Vagina (tissue), 2 donors: ENCODE measurements around the gene CDR2L. TPM values are rescaled to one million over a fixed set of nuclear protein-coding genes. Genes with fewer than 3 reads are reported as not detected.

Experiments
- DNase-seq, 2 donors: peaks; one replicate each; pipeline ENCODE4 v3.0.0-alpha.2; 2017; ENCODE audit errors: extremely low spot score in 2 of 2
- H3K27ac ChIP-seq: fragments of 200-600 bp; sonication (generic); one replicate; pipeline ENCODE4 v1.5.1; 2019
- H3K27me3 ChIP-seq: fragments of 200-600 bp; sonication (generic); one replicate; pipeline ENCODE4 v1.5.1; 2019
- H3K36me3 ChIP-seq, 2 donors: fragments of 200-600 bp; sonication (generic); one replicate each; pipeline ENCODE4 v1.5.1; 2017 to 2019
- H3K4me1 ChIP-seq: fragments of 200-600 bp; sonication (generic); one replicate; pipeline ENCODE4 v1.5.1; 2019
- H3K4me3 ChIP-seq, 2 donors: fragments of 200-600 bp; sonication (generic); 1 replicate in 1 of 2; 2 replicates in 1 of 2; pipeline ENCODE4 v1.5.1; 2016 to 2019
- H3K9me3 ChIP-seq: fragments of 200-600 bp; sonication (generic); one replicate; pipeline ENCODE4 v1.5.1; 2019
- CTCF ChIP-seq, 3 experiments: fragments of 450-650 bp in 2 of 3; fragments of 200-600 bp in 1 of 3; sonication (generic) in 1 of 3; IDR thresholded peaks; one replicate each; pipeline ENCODE4 v1.5.1; 2017 to 2019; ENCODE audit warnings: antibody characterized with exemption in 3 of 3, mild to moderate bottlenecking in 2 of 3, moderate library complexity in 2 of 3
- POLR2A ChIP-seq, 2 donors: fragments of 450-650 bp; IDR thresholded peaks; one replicate each; pipeline ENCODE4 v1.6.1; 2017; ENCODE audit warnings: antibody characterized with exemption in 2 of 2, mild to moderate bottlenecking in 2 of 2, moderate library complexity in 2 of 2
- POLR2AphosphoS5 ChIP-seq, 2 donors: sonication (generic); formaldehyde crosslinking; IDR thresholded peaks; one replicate each; pipeline ENCODE4 v1.9.0; 2017; ENCODE audit warnings: antibody characterized with exemption in 2 of 2, mild to moderate bottlenecking in 2 of 2, low read depth in 1 of 2; ENCODE audit not compliant: insufficient read depth in 1 of 2
- intact Hi-C: fragments of 100-400 bp; cut with DNase I; formaldehyde crosslinking; loops from one replicate; pipeline ENCODE4 v1.15.1; 2023
- total RNA-seq: library from RNA; depleted of rRNA; stranded (reverse); fragments of >200 nt; gene quantifications from one replicate; pipeline ENCODE4 v1.2.3, GENCODE V29; 2016

CDR2L gene
- total RNA-seq, 1 donor from 2014 or later, result 13.5 TPM

- TF ChIP-seq CTCF (IDR thresholded peaks at IDR 0.05) (no peak), POLR2AphosphoS5 (IDR thresholded peaks at IDR 0.05; ENCODE audit: insufficient read depth in 1 of 2, low read depth in 1 of 2) (no peak), POLR2A (IDR thresholded peaks at IDR 0.05) (no peak)
- no peak for DNase-seq
- Histone ChIP-seq H3K27me3 (no peaks in the 10 kb centered on the region), H3K27ac (peak overlapping the region; percentile 2), H3K9me3 (no peaks in the 10 kb centered on the region), H3K4me1 (peaks cover 48% of the 10 kb centered on the region), H3K36me3 (no peaks in the 10 kb centered on the region), H3K4me3 (no peak overlapping the region)
- intact Hi-C loops, result no loop called here
Observed at GRCh38 chr17:74992223-74992622, 4.8 kb downstream of the CDR2L start.

GRCh38 chr17:74994440-74994839 is 7.0 kb downstream of the CDR2L start:
- intact Hi-C loops, result no loop called here
- TF ChIP-seq POLR2A (IDR thresholded peaks at IDR 0.05) (no peak), CTCF (IDR thresholded peaks at IDR 0.05) (no peak), POLR2AphosphoS5 (IDR thresholded peaks at IDR 0.05; ENCODE audit: insufficient read depth in 1 of 2, low read depth in 1 of 2) (no peak)

GRCh38 chr17:74995847-74996246 is 8.4 kb downstream of the CDR2L start:
- Histone ChIP-seq H3K27ac (no peak overlapping the region), H3K36me3 (peaks cover 0 to 3% of the 10 kb centered on the region in 2 donors), H3K4me1 (peaks cover 33% of the 10 kb centered on the region), H3K9me3 (no peaks in the 10 kb centered on the region), H3K27me3 (no peaks in the 10 kb centered on the region), H3K4me3 (no peak overlapping the region)
- DNase-seq, result no peak
- intact Hi-C loops, result no loop called here
- no peak for TF ChIP-seq POLR2A (IDR thresholded peaks at IDR 0.05)
- TF ChIP-seq POLR2AphosphoS5 (IDR thresholded peaks at IDR 0.05; ENCODE audit: insufficient read depth in 1 of 2, low read depth in 1 of 2), result no peak
- no peak for TF ChIP-seq CTCF (IDR thresholded peaks at IDR 0.05)

More at GRCh38 chr17:74994440-74994839, 7.0 kb downstream of the CDR2L start:
- Histone ChIP-seq H3K27me3 (no peaks in the 10 kb centered on the region), H3K4me1 (peaks cover 34% of the 10 kb centered on the region), H3K4me3 (no peak overlapping the region), H3K27ac (no peak overlapping the region), H3K9me3 (no peaks in the 10 kb centered on the region), H3K36me3 (no peaks in the 10 kb centered on the region)
- DNase-seq, result no peak

GRCh38 chr17:74998783-74999182 is 11.4 kb downstream of the CDR2L start:
- Histone ChIP-seq H3K27ac (no peak overlapping the region), H3K4me3 (no peak overlapping the region), H3K9me3 (no peaks in the 10 kb centered on the region), H3K4me1 (peaks cover 10% of the 10 kb centered on the region), H3K27me3 (no peaks in the 10 kb centered on the region), H3K36me3 (peaks cover 0 to 20% of the 10 kb centered on the region in 2 donors)
- intact Hi-C loops, result no loop called here
- DNase-seq, result no peak
- TF ChIP-seq POLR2A (IDR thresholded peaks at IDR 0.05) (no peak), CTCF (IDR thresholded peaks at IDR 0.05) (no peak), POLR2AphosphoS5 (IDR thresholded peaks at IDR 0.05; ENCODE audit: insufficient read depth in 1 of 2, low read depth in 1 of 2) (no peak)

GRCh38 chr17:74999523-74999922 is 12.1 kb downstream of the CDR2L start:
- no peak overlapping the region for H3K27ac ChIP-seq
- DNase-seq, result no peak
- H3K4me1 ChIP-seq, result peaks cover 2% of the 10 kb centered on the region
- TF ChIP-seq CTCF (IDR thresholded peaks at IDR 0.05) (no peak), POLR2A (IDR thresholded peaks at IDR 0.05) (no peak), POLR2AphosphoS5 (IDR thresholded peaks at IDR 0.05; ENCODE audit: insufficient read depth in 1 of 2, low read depth in 1 of 2) (no peak)
- intact Hi-C loops, result no loop called here
- H3K4me3 ChIP-seq, result no peak overlapping the region
- H3K27me3 ChIP-seq, result no peaks in the 10 kb centered on the region
- H3K9me3 ChIP-seq, result no peaks in the 10 kb centered on the region
- peaks cover 0 to 20% of the 10 kb centered on the region in 2 donors for H3K36me3 ChIP-seq
